HL-60 (cell line): ENCODE results near the gene GRIFIN.
A peak's percentile ranks its signal among the peaks of the same experiment; 100 is the strongest.

ENCODE experiments used
- DNase-seq, 2 experiments: peaks; one replicate each; pipeline ENCODE4 v3.0.0-alpha.2; 2010 to 2020; ENCODE audit warnings: low read depth in 1 of 2, low spot score in 1 of 2
- H3K27ac ChIP-seq: fragments of 250-450 bp; sonication (Bioruptor Pico); replicated peaks from 2 replicates; pipeline ENCODE4 v1.5.1; 2020; ENCODE audit warnings: mild to moderate bottlenecking, moderate library complexity
- H3K27me3 ChIP-seq: fragments of 250-450 bp; sonication (Bioruptor Pico); 2 replicates; pipeline ENCODE4 v1.5.1; 2021; ENCODE audit warnings: mild to moderate bottlenecking, moderate library complexity; ENCODE audit not compliant: insufficient read depth, poor library complexity, severe bottlenecking
- H3K4me3 ChIP-seq: replicated peaks from 2 replicates; pipeline ENCODE4 v1.5.1; 2011; ENCODE audit warnings: mild to moderate bottlenecking, control low read depth, low read length; ENCODE audit not compliant: insufficient read depth
- CTCF ChIP-seq: IDR thresholded peaks from one replicate; pipeline ENCODE4 v1.5.1; 2011; ENCODE audit warnings: low read length, control low read depth, inconsistent platforms; ENCODE audit not compliant: insufficient read depth
- GABPA ChIP-seq: IDR thresholded peaks from 2 replicates; pipeline ENCODE4 v1.6.1; 2012; ENCODE audit warnings: low read depth
- POLR2AphosphoS5 ChIP-seq: IDR thresholded peaks from 2 replicates; pipeline ENCODE4 v1.6.1; 2012; ENCODE audit warnings: low read depth
- REST ChIP-seq: IDR thresholded peaks from 2 replicates; pipeline ENCODE4 v1.6.1; 2012; ENCODE audit warnings: low read depth; ENCODE audit not compliant: insufficient replicate concordance
- SPI1 ChIP-seq: IDR thresholded peaks from 2 replicates; pipeline ENCODE4 v1.6.1; 2012; ENCODE audit warnings: low read depth, mild to moderate bottlenecking, borderline replicate concordance

The GRIFIN gene

DNA sequence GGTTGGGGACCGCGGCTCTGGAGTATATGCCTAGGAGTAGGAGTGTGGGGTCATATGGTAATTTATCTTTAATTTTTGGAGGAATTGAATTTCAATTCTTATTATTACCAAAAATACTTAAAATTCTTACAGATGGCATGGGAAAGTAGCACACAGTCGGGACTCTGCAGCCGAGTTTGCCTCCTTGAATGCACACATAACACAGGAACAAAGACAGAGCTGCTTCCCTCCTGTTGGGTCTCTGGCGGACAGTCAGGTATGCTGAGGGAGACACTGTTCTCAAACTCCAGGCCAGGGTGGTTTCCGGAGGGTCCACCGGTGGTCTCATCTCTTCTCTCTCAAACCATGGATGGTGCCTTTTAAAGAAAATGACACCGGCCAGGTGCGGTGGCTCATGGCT, 32.7 kb downstream of the GRIFIN start:
- Histone ChIP-seq H3K27me3 (no peaks in the 10 kb centered on the region), H3K4me3 (no peak overlapping the region), H3K27ac (no peak overlapping the region)
- TF ChIP-seq REST (no peak), GABPA (no peak), POLR2AphosphoS5 (no peak), CTCF (no peak), SPI1 (no peak)
- no peak for DNase-seq

- no peak for TF ChIP-seq CTCF
- TF ChIP-seq SPI1 = peak; percentile 77
- Histone ChIP-seq H3K27me3 (no peaks in the 10 kb centered on the region), H3K27ac (no peak overlapping the region), H3K4me3 (no peak overlapping the region)
- DNase-seq = peak in 1 of 2 experiments; percentile 20
Measured at GRCh38 chr7:2441430-2442058, 34.7 kb downstream of the GRIFIN start.

GRCh38 chr7:2440608-2441245, 35.5 kb downstream of the GRIFIN start:
- TF ChIP-seq SPI1 (no peak), POLR2AphosphoS5 (no peak)
- H3K27me3 ChIP-seq = no peaks in the 10 kb centered on the region
- no peak overlapping the region for H3K4me3 ChIP-seq
- H3K27ac ChIP-seq = no peak overlapping the region
- DNase-seq = no peak

GRCh38 chr7:2438775-2439174, 37.4 kb downstream of the GRIFIN start:
- no peak for DNase-seq

More at GRCh38 chr7:2438775-2439174, 37.4 kb downstream of the GRIFIN start:
- Histone ChIP-seq H3K4me3 (no peak overlapping the region), H3K27me3 (no peaks in the 10 kb centered on the region), H3K27ac (no peak overlapping the region)
- TF ChIP-seq REST = no peak
- no peak for TF ChIP-seq POLR2AphosphoS5
- no peak for TF ChIP-seq CTCF
- TF ChIP-seq SPI1 = no peak
- no peak for TF ChIP-seq GABPA
